ENCODE data around the gene TEX12.
A peak's percentile ranks its signal among the peaks of the same experiment; 100 is the strongest.

The TEX12 gene

DNA sequence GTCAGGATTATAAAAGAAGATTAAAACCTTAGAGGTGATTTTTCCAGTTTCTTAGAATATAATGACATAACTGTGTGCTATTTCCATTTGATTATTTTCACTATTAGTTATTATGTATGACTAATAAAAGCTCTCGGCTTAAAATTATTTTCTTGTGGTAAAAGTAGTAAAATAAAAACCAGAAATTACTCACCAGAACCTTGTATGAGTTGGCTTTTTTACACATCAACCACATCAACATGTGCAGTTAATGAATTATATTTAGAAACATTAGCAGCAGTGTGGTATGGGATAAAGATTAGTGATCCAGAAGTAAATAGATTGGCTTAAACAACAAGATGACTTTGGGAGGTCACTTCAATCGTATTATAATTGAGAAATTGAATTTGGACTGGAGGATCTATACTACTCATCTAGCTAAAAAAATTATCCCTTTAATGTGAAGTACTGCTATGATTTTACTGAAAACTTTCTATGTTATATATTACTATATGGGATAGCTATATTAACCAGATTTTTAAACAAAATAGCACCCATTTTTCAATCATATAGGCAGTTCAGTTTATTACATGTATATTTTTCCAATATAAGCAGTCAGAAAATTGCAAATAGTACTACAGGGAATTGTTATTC lies 5.3 kb downstream of the TEX12 start:
- TF ChIP-seq, protein P1, sequence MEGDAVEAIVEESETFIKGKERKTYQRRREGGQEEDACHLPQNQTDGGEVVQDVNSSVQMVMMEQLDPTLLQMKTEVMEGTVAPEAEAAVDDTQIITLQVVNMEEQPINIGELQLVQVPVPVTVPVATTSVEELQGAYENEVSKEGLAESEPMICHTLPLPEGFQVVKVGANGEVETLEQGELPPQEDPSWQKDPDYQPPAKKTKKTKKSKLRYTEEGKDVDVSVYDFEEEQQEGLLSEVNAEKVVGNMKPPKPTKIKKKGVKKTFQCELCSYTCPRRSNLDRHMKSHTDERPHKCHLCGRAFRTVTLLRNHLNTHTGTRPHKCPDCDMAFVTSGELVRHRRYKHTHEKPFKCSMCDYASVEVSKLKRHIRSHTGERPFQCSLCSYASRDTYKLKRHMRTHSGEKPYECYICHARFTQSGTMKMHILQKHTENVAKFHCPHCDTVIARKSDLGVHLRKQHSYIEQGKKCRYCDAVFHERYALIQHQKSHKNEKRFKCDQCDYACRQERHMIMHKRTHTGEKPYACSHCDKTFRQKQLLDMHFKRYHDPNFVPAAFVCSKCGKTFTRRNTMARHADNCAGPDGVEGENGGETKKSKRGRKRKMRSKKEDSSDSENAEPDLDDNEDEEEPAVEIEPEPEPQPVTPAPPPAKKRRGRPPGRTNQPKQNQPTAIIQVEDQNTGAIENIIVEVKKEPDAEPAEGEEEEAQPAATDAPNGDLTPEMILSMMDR (IDR thresholded peaks at IDR 0.05; ENCODE audit: low read length): no peak
- TF ChIP-seq EZH2 (IDR thresholded peaks at IDR 0.05; ENCODE audit: borderline replicate concordance, low read length): no peak
- peaks cover 8% of the 10 kb centered on the region for H3K4me1 ChIP-seq (ENCODE audit: insufficient read depth, low read length, severe bottlenecking)
- H3K79me2 ChIP-seq (ENCODE audit: insufficient read depth, low read length): no peaks in the 10 kb centered on the region
- no peaks in the 10 kb centered on the region for H3K36me3 ChIP-seq (ENCODE audit: insufficient read depth, low read length)
- no peak overlapping the region for H3K9ac ChIP-seq (ENCODE audit: low read length)
- H3K9me3 ChIP-seq (ENCODE audit: low read length): no peaks in the 10 kb centered on the region
- no peaks in the 10 kb centered on the region for H3F3A ChIP-seq (ENCODE audit: insufficient read depth, low read length)
- no peaks in the 10 kb centered on the region for H3K9me2 ChIP-seq (ENCODE audit: low read depth, low read length)
- H2AFZ ChIP-seq (ENCODE audit: low read length): no peak overlapping the region
- H4K20me1 ChIP-seq (ENCODE audit: insufficient read depth, low read length): no peaks in the 10 kb centered on the region
- no peaks in the 10 kb centered on the region for H3K27me3 ChIP-seq (ENCODE audit: insufficient read depth, low read length)
- H3K4me2 ChIP-seq (ENCODE audit: low read length): no peak overlapping the region
- H3K27ac ChIP-seq (ENCODE audit: low read depth, low read length, poor library complexity, severe bottlenecking): no peak overlapping the region
- no peak overlapping the region for H3K4me3 ChIP-seq (ENCODE audit: low read depth, low read length, poor library complexity, severe bottlenecking)

DNA sequence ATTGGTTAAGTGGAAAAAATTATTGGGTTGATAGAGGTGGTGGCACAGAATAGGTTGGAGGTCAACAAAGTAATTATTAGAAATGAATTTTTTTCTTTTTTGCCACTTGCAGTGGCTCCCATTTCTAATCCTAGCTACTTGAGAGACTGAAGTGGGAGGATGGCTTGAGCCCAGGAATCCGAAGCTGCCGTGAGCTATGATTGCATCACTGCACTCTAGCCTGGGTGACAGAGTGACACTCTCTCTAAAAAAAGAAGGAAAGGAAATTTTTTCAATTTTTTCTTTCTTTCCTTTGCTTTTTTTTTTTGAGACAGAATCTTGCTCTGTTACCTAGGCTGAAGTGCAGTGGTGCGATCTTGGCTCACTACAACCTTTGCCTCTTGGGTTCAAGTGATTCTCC lies 6.0 kb downstream of the TEX12 start:
- Histone ChIP-seq H3K27me3 (ENCODE audit: insufficient read depth, low read length) (no peaks in the 10 kb centered on the region), H3K4me1 (ENCODE audit: insufficient read depth, low read length, severe bottlenecking) (peaks cover 8% of the 10 kb centered on the region), H3F3A (ENCODE audit: insufficient read depth, low read length) (no peaks in the 10 kb centered on the region), H3K9me3 (ENCODE audit: low read length) (no peaks in the 10 kb centered on the region), H3K79me2 (ENCODE audit: insufficient read depth, low read length) (no peaks in the 10 kb centered on the region), H3K9ac (ENCODE audit: low read length) (no peak overlapping the region), H3K27ac (ENCODE audit: low read depth, low read length, poor library complexity, severe bottlenecking) (no peak overlapping the region), H2AFZ (ENCODE audit: low read length) (no peak overlapping the region), H3K4me2 (ENCODE audit: low read length) (no peak overlapping the region), H3K4me3 (ENCODE audit: low read depth, low read length, poor library complexity, severe bottlenecking) (no peak overlapping the region), H4K20me1 (ENCODE audit: insufficient read depth, low read length) (no peaks in the 10 kb centered on the region), H3K36me3 (ENCODE audit: insufficient read depth, low read length) (no peaks in the 10 kb centered on the region), H3K9me2 (ENCODE audit: low read depth, low read length) (no peaks in the 10 kb centered on the region)
- TF ChIP-seq, protein P1 (IDR thresholded peaks at IDR 0.05; ENCODE audit: low read length): no peak
- no peak for TF ChIP-seq EZH2 (IDR thresholded peaks at IDR 0.05; ENCODE audit: borderline replicate concordance, low read length)

DNA sequence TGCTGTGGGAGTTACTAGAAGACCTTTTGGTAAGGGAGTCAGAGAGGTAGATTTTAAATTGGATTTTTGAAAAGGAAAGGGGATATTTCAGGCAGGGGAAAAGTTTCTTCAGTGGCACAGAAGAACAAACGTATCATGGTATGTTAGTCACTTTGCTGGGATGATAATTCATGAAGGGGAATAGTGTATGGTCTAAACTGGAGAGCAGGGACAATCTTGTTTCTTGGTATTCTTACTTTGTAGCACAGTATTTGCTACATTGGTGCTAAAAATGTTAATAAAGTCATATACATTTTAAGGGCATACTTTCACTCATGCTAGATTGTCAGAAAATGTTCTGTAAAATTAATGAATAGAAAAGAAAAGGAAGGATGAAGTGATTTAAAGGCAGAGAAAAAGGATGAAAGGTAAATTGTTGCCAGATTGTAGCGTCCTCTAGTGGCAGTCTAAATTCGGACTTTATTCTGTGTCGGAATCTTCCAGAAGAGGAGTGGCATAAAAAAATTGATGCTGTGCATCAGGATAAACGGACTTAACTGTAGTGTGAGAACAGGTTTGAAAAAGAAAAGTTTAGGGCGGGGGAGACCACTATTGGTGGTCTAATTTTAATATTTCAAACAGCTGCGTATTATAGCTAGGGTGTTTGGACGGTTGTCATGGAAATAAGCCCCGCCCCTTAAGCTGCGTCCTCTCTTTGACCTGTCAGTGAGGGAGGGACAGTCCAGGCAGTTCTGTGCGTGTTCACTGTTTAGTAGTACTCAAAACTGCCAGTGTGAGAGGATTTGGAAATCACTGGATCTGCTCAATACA lies 7.8 kb downstream of the TEX12 start, which contains the start of gene BCO2:
TSS of gene BCO2 (plus strand) at position 724 of the 810 bp plus-strand sequence. CDS start 90 bp downstream, outside the sequence.
- Histone ChIP-seq H3K27ac (ENCODE audit: low read depth, low read length, poor library complexity, severe bottlenecking) (no peak within 1 kb of the TSS), H3K36me3 (ENCODE audit: insufficient read depth, low read length) (no peaks in the 10 kb centered on the region), H3K9ac (ENCODE audit: low read length) (no peak within 1 kb of the TSS), H3K9me2 (ENCODE audit: low read depth, low read length) (no peaks in the 10 kb centered on the region), H3K79me2 (ENCODE audit: insufficient read depth, low read length) (no peaks in the 10 kb centered on the region), H3K9me3 (ENCODE audit: low read length) (no peaks in the 10 kb centered on the region), H3F3A (ENCODE audit: insufficient read depth, low read length) (no peaks in the 10 kb centered on the region), H4K20me1 (ENCODE audit: insufficient read depth, low read length) (no peaks in the 10 kb centered on the region), H3K27me3 (ENCODE audit: insufficient read depth, low read length) (no peaks in the 10 kb centered on the region), H3K4me1 (ENCODE audit: insufficient read depth, low read length, severe bottlenecking) (peaks cover 8% of the 10 kb centered on the region), H3K4me2 (ENCODE audit: low read length) (peak within 1 kb of the TSS; percentile 56), H3K4me3 (ENCODE audit: low read depth, low read length, poor library complexity, severe bottlenecking) (peak within 1 kb of the TSS; percentile 28), H2AFZ (ENCODE audit: low read length) (no peak within 1 kb of the TSS)
- no peak for TF ChIP-seq EZH2 (IDR thresholded peaks at IDR 0.05; ENCODE audit: borderline replicate concordance, low read length)
- TF ChIP-seq, protein P1 (IDR thresholded peaks at IDR 0.05; ENCODE audit: low read length): peak; percentile 98

All from OCI-LY1 (cell line).